KOPT-K1 (cell line): ENCODE data around the gene MRNIP.
"Not testable (repeated sequence)": the region's sequence is repeated elsewhere in the genome, so short reads cannot be mapped to it uniquely, and the experiment has no call there.

Experiments used
- H3K27ac ChIP-seq: fragments of 200-600 bp; sonication (generic); 2 replicates; pipeline ENCODE4 v1.5.1; 2016; ENCODE audit warnings: antibody characterized with exemption, mild to moderate bottlenecking, low read depth, low read length; ENCODE audit not compliant: poor library complexity, severe bottlenecking
- H3K36me3 ChIP-seq: fragments of 200-600 bp; sonication (generic); 2 replicates; pipeline ENCODE4 v1.5.1; 2017; ENCODE audit warnings: antibody characterized with exemption, mild to moderate bottlenecking, low read length, moderate library complexity; ENCODE audit not compliant: insufficient read depth
- H3K9me3 ChIP-seq: fragments of 200-600 bp; sonication (generic); 2 replicates; pipeline ENCODE4 v1.5.1; 2017; ENCODE audit warnings: antibody characterized with exemption, low read length, mild to moderate bottlenecking; ENCODE audit not compliant: insufficient read depth, poor library complexity, severe bottlenecking

The MRNIP gene

GRCh38 chr5:179795863-179796833 lies 62.5 kb downstream of the MRNIP start:
- no peaks in the 10 kb centered on the region for H3K9me3 ChIP-seq
- H3K36me3 ChIP-seq = peaks cover 32% of the 10 kb centered on the region; the same call in 1 of the 2 replicates
- no peak overlapping the region for H3K27ac ChIP-seq

DNA sequence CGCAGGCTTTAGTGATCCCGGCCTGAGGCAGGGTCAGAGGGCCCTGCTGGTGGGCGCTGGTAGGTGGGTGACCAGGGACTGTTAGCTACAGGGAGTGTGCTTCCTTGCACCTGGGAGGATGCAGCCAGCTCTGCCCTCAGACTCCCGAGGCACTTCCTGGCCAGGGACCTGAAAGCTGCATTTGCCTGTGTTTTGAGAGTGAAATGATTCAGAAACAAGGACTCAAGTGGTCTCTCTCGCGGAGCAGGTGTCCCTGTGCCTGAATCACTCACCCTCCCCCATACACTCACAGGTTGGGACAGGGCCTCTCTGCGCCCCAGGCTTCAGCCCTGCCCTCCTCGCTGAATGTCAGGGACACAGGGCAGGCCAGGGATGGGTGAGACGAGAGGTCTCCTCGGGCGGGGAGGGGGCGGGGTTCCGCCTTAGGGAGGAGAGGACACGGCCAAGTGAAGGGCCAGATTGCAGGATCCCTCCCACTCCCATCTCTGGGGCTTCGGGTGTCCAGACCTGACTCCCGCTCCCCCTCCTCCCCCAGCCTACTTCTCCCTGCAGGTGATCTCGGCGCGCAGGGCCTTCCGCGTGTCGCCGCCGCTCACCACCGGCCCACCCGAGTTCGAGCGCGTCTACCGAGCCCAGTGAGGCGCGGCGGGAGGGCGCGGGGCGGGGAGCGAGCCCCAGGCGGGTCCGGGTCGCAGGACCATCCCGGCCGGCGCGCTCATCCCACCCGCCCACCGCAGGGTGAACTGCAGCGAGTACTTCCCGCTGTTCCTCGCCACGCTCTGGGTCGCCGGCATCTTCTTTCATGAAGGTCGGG lies 63.4 kb downstream of the MRNIP start:
- Histone ChIP-seq H3K9me3 (no peaks in the 10 kb centered on the region), H3K27ac (no peak overlapping the region)

DNA sequence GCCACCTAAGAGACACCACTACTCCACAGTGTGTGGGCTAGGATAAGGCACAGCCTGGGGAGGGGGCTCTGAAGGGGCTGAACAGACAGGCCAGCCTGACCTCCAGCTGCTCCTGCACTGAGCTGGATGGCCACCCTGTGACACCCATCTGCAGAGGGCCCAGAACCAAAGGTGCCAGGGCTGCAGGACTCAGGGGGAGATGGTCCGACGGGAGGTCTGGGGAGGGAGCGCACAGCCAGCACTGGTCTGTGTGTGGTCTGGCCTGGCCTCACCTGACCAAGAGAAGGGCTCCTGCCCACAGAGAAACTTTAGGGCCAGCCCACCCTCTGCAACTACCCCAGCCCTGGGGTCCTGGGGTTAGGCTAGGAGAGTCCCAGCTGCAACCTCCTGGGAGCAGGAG lies 64.0 kb downstream of the MRNIP start:
- no peak overlapping the region for H3K27ac ChIP-seq
- H3K9me3 ChIP-seq = no peaks in the 10 kb centered on the region
- peaks cover 21% of the 10 kb centered on the region; the same call in 1 of the 2 replicates for H3K36me3 ChIP-seq

More for the DNA sequence above, 63.4 kb downstream of the MRNIP start:
- peaks cover 26% of the 10 kb centered on the region; the same call in 1 of the 2 replicates for H3K36me3 ChIP-seq

GRCh38 chr5:179794171-179794570 lies 64.4 kb downstream of the MRNIP start:
- H3K36me3 ChIP-seq = peaks cover 17% of the 10 kb centered on the region; the same call in 1 of the 2 replicates
- H3K27ac ChIP-seq = no peak overlapping the region
- H3K9me3 ChIP-seq = no peaks in the 10 kb centered on the region

GRCh38 chr5:179793468-179794139 lies 65.0 kb downstream of the MRNIP start, which contains the start of gene LTC4S:
LTC4S (plus strand) TSS chr5:179793986; CDS start chr5:179794081, 95 bp downstream.
- no peak within 1 kb of the TSS for H3K27ac ChIP-seq

GRCh38 chr5:179792612-179793467 lies 65.8 kb downstream of the MRNIP start:
- H3K36me3 ChIP-seq = peaks cover 8% of the 10 kb centered on the region; the same call in 1 of the 2 replicates
- no peaks in the 10 kb centered on the region for H3K9me3 ChIP-seq
- H3K27ac ChIP-seq = no peak overlapping the region

More at GRCh38 chr5:179793468-179794139, 65.0 kb downstream of the MRNIP start, which contains the start of gene LTC4S:
- H3K9me3 ChIP-seq = no peaks in the 10 kb centered on the region
- H3K36me3 ChIP-seq = peaks cover 12% of the 10 kb centered on the region; the same call in 1 of the 2 replicates

GRCh38 chr5:179791881-179792611 lies 66.6 kb downstream of the MRNIP start:
- no peaks in the 10 kb centered on the region for H3K9me3 ChIP-seq
- peaks cover 2% of the 10 kb centered on the region; the same call in 1 of the 2 replicates for H3K36me3 ChIP-seq
- H3K27ac ChIP-seq = no peak overlapping the region

DNA sequence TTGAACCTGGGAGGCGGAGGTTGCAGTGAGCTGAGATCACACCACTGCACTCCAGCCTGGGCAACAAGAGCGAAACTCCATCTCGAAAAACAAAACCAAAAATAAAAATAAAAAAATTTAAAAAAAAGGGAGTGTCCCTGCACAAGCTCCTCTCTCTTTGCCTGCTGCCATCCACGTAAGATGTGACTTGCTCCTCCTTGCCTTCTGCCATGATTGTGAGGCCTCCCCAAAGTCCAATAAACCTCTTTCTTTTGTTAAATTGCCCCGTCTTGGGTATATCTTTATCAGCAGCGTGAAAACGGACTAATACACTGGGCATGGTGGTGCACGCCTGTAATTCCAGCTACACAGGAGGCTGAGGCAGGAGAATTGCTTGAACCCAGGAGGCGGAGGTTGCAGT lies 69.3 kb downstream of the MRNIP start:
- H3K9me3 ChIP-seq, H3K36me3 ChIP-seq, H3K27ac ChIP-seq: not testable (repeated sequence)

GRCh38 chr5:179788193-179788854 lies 70.3 kb downstream of the MRNIP start:
- Histone ChIP-seq H3K27ac (no peak overlapping the region), H3K36me3 (no peaks in the 10 kb centered on the region), H3K9me3 (no peaks in the 10 kb centered on the region)
